GM12872 (cell line): ENCODE results near the gene TOM1L2.
A peak's percentile ranks its signal among the peaks of the same experiment; 100 is the strongest.

ENCODE experiments used
- TF ChIP-seq, protein P1 (sequence below): IDR thresholded peaks from 3 replicates; pipeline ENCODE4 v1.5.1; 2011; ENCODE audit warnings: low read depth, mild to moderate bottlenecking, low read length, moderate library complexity; ENCODE audit not compliant: insufficient read depth

TOM1L2 gene

DNA sequence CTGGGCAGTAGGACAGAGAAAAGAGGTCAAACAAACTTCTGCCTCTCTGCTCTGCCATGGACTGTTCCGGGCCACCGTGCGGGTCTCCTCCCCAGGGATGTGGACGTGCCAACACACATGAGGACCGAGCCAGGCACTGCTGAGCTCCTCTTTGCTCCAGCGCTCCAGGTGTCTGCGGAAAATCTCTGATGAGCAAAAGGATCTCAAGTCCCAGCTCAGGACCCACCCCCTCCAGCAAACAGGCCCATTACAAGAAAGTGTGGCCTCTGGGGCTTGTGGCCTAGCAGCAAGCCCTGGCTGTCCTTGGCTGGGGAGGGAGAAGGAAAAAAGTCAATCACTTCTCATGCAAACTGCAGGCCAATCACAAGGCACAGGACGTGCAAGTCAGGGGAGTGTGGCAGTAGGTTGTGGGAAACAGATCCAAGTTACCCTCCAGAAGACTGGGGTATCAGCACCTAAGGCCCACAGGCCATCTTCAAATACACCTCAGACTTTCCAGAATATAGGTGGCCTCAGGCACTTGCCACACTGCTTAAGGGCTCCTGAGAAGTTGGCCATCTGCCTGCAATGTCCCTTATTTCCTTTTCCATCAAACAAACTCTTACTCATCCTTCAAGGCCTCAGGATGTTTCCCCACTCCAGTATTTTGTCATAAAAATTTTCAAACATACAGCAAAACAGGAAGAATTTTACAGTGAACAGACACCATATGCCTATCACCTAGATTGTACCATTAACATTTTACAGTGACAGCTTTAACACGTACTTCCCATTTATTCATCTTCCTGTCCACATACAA is 99.5 kb downstream of the TOM1L2 start:
- TF ChIP-seq, protein P1, sequence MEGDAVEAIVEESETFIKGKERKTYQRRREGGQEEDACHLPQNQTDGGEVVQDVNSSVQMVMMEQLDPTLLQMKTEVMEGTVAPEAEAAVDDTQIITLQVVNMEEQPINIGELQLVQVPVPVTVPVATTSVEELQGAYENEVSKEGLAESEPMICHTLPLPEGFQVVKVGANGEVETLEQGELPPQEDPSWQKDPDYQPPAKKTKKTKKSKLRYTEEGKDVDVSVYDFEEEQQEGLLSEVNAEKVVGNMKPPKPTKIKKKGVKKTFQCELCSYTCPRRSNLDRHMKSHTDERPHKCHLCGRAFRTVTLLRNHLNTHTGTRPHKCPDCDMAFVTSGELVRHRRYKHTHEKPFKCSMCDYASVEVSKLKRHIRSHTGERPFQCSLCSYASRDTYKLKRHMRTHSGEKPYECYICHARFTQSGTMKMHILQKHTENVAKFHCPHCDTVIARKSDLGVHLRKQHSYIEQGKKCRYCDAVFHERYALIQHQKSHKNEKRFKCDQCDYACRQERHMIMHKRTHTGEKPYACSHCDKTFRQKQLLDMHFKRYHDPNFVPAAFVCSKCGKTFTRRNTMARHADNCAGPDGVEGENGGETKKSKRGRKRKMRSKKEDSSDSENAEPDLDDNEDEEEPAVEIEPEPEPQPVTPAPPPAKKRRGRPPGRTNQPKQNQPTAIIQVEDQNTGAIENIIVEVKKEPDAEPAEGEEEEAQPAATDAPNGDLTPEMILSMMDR: no peak

DNA sequence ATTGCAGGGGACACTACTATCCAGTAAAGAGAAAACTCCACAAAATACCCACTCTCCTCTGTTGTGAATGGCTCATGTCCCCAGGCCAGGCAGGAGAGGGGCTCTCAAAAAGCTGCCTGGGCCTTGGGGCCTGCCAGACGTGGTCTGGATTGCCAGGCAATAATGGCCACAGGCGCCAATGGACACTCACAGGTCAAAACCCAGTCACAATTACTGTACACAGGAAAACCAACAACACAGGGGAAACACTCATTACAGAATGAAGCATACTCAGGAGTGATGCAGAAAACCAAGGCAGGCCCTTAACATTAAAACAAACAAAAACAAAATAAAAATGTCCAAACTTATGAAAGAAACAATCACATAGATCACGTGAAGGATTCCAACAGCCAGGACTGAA is 100.3 kb downstream of the TOM1L2 start:
- TF ChIP-seq, protein P1: no peak

DNA sequence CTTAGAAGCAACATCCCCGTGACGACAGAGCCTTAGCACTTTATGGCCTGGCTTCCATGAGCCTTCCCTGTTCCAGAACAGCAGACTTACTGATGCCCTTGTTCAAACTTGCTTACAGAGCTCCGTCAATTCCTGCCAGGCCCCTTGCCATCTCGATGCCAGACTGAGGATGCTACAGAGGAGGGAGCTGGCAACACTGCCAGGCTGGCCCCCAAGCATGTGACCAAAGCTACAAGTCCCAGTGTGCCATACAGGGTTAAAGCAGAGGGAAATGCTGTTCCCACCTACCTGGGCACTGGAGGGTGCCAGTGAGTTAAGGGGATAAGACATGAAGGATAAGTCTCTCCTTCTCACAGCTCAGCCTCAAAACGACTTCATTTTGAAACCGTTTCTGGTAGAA is 102.0 kb downstream of the TOM1L2 start:
- TF ChIP-seq, protein P1: peak; percentile 47; the same call in 2 of the 3 replicates

DNA sequence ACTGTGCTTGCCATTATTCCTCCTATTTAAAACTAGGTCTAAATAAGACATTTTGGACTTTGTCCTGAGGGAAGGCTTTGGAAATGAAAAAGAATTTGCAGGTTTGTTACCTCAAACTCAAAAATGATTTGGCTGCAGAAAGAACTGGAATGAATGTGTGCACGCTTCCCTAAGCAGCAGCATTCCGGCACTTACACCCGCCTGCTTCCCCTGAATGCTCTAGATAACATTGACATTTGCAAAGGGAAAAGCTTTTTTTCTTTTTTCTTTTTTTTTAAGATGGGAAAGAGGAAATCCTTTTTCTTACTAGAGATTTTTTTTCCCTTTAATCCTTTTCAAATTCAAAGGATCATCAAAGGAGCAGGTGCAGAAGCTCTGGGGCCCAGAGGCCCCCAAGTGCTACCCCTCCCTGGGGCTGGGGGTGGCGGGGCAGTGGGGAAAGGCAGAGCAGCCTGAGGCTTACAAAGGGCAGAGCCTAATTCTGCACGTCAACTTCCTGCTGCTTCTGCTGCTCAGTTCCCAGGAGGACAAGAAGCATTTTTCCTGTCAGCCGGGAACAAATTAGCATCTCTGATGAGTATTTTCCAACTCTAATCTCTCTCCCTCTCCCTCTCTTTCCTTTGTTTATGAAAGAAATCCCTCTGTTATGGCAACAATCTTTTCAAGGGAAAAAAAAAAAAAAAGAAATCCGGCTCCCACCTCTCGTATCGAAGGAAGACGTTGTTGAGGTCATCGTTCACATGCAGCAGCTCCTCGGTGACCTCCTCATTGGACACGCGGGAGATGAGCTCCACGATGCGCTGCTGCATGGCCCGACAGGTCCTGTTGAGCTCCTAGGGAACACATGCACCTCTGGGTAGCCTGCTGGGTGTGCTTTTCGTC is 103.3 kb downstream of the TOM1L2 start:
- TF ChIP-seq, protein P1: no peak

DNA sequence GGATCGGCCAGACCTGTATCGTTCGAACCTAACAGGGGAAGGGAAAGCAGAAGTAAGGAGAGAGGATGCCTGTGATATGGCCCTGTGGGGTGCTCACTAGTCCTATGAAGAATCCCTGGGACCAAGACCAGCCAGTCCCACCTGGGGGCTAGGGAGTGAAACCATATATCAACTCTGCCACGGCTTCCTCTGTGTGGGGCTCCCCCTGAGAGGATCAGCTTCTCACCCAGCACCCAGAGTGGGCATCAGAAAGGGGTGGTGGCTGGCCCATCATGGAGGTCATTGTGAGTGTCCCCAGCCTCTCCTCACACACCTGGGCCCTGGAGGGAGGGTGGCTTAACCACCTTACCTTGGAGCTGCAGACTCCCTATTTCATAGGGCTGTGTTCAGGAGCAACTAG is 105.3 kb downstream of the TOM1L2 start:
- TF ChIP-seq, protein P1: no peak

DNA sequence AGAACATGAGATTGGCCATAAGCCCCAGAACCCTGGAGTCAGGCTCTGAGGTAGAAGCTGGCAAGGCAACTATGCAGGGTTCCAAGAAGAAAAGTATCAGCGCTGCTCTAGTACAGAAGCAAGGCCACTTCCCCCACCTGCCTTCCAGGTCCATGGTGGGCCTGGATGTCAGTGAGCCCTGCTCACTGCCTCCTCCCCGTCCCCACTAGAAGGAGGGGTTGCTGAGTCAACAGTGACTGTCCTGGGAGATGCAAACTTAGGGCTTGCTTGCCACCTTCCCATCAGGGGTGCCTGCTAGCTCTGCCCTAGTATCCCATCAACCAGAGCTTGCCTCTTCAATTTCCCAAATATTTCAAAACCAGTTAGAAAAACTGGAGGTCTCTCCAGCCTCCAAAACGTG is 105.8 kb downstream of the TOM1L2 start:
- TF ChIP-seq, protein P1: no peak

DNA sequence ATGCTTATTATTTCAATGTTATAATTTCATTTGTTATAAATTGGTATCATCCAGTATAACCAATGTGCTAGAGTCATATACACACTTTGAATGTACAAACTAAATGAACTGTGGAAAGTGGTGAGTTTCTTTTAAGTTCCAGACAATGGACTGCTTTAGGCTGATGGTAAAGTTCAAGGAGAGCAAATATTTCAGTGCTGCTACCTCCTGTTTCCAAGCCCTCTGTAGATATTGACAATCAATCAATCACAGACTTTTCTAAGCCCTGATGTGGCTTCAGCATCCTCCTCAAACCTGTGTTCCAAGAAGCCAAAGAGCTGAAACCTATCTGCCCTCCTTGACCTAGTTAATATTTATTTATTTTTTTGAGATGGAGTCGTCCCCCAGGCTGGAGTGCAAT is 107.2 kb downstream of the TOM1L2 start:
- TF ChIP-seq, protein P1: no peak
